WTC11 (cell line): ENCODE measurements around the gene USB1. TPM values are rescaled to one million over a fixed set of nuclear protein-coding genes. Genes with fewer than 3 reads are reported as not detected.

Experiments used
- ATAC-seq: fragments of 200-7000 bp; cut with Tn5 transposase; 2 replicates; pipeline ENCODE4 v1.10.0; 2021; ENCODE audit warnings: mild to moderate bottlenecking, moderate library complexity
- CTCF ChIA-PET: fragments of 300-600 bp; sonication (Branson Sonifier 250); formaldehyde crosslinking; loops from one replicate; lab custom pipeline; 2021; ENCODE audit warnings: antibody characterized with exemption; lab: Charles Lee
- POLR2A ChIA-PET: fragments of 350-600 bp; sonication (Branson Sonifier 250); formaldehyde crosslinking; loops from one replicate; lab custom pipeline; 2021; ENCODE audit warnings: antibody characterized with exemption; lab: Charles Lee
- DNase-seq: peaks from one replicate; pipeline ENCODE4 v3.0.0; 2021; ENCODE audit warnings: low spot score
- H3K27ac Mint-ChIP-seq: 2 replicates; pipeline ENCODE4 v1.8.0; 2021; ENCODE audit warnings: mixed read lengths
- H3K27me3 Mint-ChIP-seq: 2 replicates; pipeline ENCODE4 v1.8.0; 2021; ENCODE audit warnings: low read depth, mild to moderate bottlenecking, moderate library complexity, mixed read lengths
- H3K36me3 Mint-ChIP-seq: 2 replicates; pipeline ENCODE4 v1.8.0; 2021; ENCODE audit warnings: mixed read lengths
- H3K4me1 Mint-ChIP-seq: 2 replicates; pipeline ENCODE4 v1.8.0; 2022; ENCODE audit warnings: mixed read lengths
- H3K4me3 Mint-ChIP-seq: 2 replicates; pipeline ENCODE4 v1.8.0; 2021; ENCODE audit warnings: mild to moderate bottlenecking, moderate library complexity, mixed read lengths
- H3K9me3 Mint-ChIP-seq: 2 replicates; pipeline ENCODE4 v1.8.0; 2021; ENCODE audit warnings: mixed read lengths
- EMX1 ChIP-seq: fragments of 250-450 bp; sonication (Bioruptor Pico); IDR thresholded peaks from 2 replicates; pipeline ENCODE4 v1.8.0; 2021; ENCODE audit warnings: mild to moderate bottlenecking
- MXD4 ChIP-seq: fragments of 250-450 bp; sonication (Bioruptor Pico); IDR thresholded peaks from 2 replicates; pipeline ENCODE4 v1.8.0; 2021; ENCODE audit warnings: mild to moderate bottlenecking, moderate library complexity, borderline replicate concordance
- NR2C2 ChIP-seq: sonication (generic); formaldehyde crosslinking; IDR thresholded peaks from 2 replicates; pipeline ENCODE4 v1.8.0; 2022; ENCODE audit warnings: mild to moderate bottlenecking, missing genetic modification reagents
- SMAD3 ChIP-seq: sonication (generic); formaldehyde crosslinking; IDR thresholded peaks from 2 replicates; pipeline ENCODE4 v1.8.0; 2022; ENCODE audit warnings: missing genetic modification reagents, mild to moderate bottlenecking, borderline replicate concordance
- SMAD4 ChIP-seq: sonication (generic); formaldehyde crosslinking; IDR thresholded peaks from 2 replicates; pipeline ENCODE4 v1.8.0; 2022; ENCODE audit warnings: mild to moderate bottlenecking, missing genetic modification reagents
- TP53 ChIP-seq: sonication (generic); formaldehyde crosslinking; IDR thresholded peaks from 2 replicates; pipeline ENCODE4 v1.8.1; 2023; ENCODE audit warnings: mild to moderate bottlenecking, missing genetic modification reagents
- ZNF219 ChIP-seq: sonication (generic); formaldehyde crosslinking; IDR thresholded peaks from 2 replicates; pipeline ENCODE4 v1.8.0; 2023; ENCODE audit warnings: missing genetic modification reagents, mild to moderate bottlenecking, borderline replicate concordance
- ZNF263 ChIP-seq: sonication (generic); formaldehyde crosslinking; IDR thresholded peaks from 2 replicates; pipeline ENCODE4 v1.8.1; 2022; ENCODE audit warnings: low read depth, mild to moderate bottlenecking, moderate library complexity, missing genetic modification reagents
- ZNF317 ChIP-seq: sonication (generic); formaldehyde crosslinking; IDR thresholded peaks from 2 replicates; pipeline ENCODE4 v1.8.1; 2023; ENCODE audit warnings: low read depth, mild to moderate bottlenecking, moderate library complexity, missing genetic modification reagents, borderline replicate concordance
- ZNF396 ChIP-seq: fragments of 250-450 bp; sonication (Bioruptor Pico); IDR thresholded peaks from 2 replicates; pipeline ENCODE4 v1.8.0; 2021; ENCODE audit warnings: mild to moderate bottlenecking, moderate library complexity, borderline replicate concordance
- total RNA-seq: library from RNA; stranded (reverse); gene quantifications from 3 replicates; pipeline ENCODE4 v1.2.3, GENCODE V29; 2021
- TF ChIP-seq, protein P1 (sequence below): sonication (generic); formaldehyde crosslinking; IDR thresholded peaks from 2 replicates; pipeline ENCODE4 v1.8.0; 2022; ENCODE audit warnings: mild to moderate bottlenecking, missing genetic modification reagents
- TF ChIP-seq, protein P2 (sequence below): fragments of 250-450 bp; sonication (Bioruptor Pico); conservative IDR thresholded peaks from 2 replicates; pipeline ENCODE4 v1.9.0; 2021; ENCODE audit warnings: mild to moderate bottlenecking
- TF ChIP-seq, protein P3 (sequence below): fragments of 200-600 bp; IDR thresholded peaks from 2 replicates; pipeline ENCODE4 v1.8.0; 2022; ENCODE audit warnings: antibody characterized with exemption
- TF ChIP-seq, protein P4 (sequence below): fragments of 250-450 bp; sonication (Bioruptor Pico); IDR thresholded peaks from 2 replicates; pipeline ENCODE4 v1.9.0; 2021; ENCODE audit warnings: mild to moderate bottlenecking
- TF ChIP-seq, protein P5 (sequence below): sonication (generic); formaldehyde crosslinking; IDR thresholded peaks from 2 replicates; pipeline ENCODE4 v1.8.1; 2022; ENCODE audit warnings: low read depth, missing genetic modification reagents, borderline replicate concordance
- TF ChIP-seq, protein P6 (sequence below): sonication (generic); formaldehyde crosslinking; IDR thresholded peaks from 2 replicates; pipeline ENCODE4 v1.8.1; 2023; ENCODE audit warnings: mild to moderate bottlenecking, missing genetic modification reagents
- TF ChIP-seq, protein P7 (sequence below): sonication (generic); formaldehyde crosslinking; IDR thresholded peaks from 2 replicates; pipeline ENCODE4 v1.8.0; 2022; ENCODE audit warnings: missing genetic modification reagents
- TF ChIP-seq, protein P8 (sequence below): sonication (generic); formaldehyde crosslinking; conservative IDR thresholded peaks from 2 replicates; pipeline ENCODE4 v1.8.1; 2022; ENCODE audit warnings: mild to moderate bottlenecking, missing genetic modification reagents

USB1 gene
- total RNA-seq, 1 experiment from 2014 or later, result 67.1 TPM

DNA sequence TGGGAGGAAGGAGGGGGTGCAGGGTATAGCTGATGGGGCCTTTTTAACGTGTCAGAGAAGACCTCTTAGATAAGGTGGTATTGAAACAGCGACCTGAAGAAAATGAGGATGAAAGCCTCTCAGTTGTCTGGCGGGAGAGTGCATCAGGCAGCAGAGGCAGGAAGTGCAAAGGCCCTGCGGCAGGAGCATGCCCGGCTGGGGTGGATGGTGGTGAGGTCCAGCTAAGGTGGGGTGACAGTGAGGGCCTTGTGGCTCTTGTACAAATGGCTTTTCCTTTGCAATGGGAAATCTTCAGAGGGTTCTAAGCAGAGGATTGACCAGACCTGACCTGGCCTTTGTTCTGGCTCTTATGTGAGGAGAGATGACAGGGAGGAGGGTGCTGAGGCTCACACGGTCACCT is 35.7 kb downstream of the USB1 start:
- Mint-ChIP-seq H3K27ac (no peak overlapping the region), H3K4me1 (peaks cover 9% of the 10 kb centered on the region), H3K36me3 (peaks cover 35% of the 10 kb centered on the region), H3K4me3 (no peak overlapping the region), H3K27me3 (no peaks in the 10 kb centered on the region), H3K9me3 (no peaks in the 10 kb centered on the region)
- TF ChIP-seq, protein P1, sequence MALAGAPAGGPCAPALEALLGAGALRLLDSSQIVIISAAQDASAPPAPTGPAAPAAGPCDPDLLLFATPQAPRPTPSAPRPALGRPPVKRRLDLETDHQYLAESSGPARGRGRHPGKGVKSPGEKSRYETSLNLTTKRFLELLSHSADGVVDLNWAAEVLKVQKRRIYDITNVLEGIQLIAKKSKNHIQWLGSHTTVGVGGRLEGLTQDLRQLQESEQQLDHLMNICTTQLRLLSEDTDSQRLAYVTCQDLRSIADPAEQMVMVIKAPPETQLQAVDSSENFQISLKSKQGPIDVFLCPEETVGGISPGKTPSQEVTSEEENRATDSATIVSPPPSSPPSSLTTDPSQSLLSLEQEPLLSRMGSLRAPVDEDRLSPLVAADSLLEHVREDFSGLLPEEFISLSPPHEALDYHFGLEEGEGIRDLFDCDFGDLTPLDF (CRISPR knock-in tag), result no peak
- TF ChIP-seq, protein P2, sequence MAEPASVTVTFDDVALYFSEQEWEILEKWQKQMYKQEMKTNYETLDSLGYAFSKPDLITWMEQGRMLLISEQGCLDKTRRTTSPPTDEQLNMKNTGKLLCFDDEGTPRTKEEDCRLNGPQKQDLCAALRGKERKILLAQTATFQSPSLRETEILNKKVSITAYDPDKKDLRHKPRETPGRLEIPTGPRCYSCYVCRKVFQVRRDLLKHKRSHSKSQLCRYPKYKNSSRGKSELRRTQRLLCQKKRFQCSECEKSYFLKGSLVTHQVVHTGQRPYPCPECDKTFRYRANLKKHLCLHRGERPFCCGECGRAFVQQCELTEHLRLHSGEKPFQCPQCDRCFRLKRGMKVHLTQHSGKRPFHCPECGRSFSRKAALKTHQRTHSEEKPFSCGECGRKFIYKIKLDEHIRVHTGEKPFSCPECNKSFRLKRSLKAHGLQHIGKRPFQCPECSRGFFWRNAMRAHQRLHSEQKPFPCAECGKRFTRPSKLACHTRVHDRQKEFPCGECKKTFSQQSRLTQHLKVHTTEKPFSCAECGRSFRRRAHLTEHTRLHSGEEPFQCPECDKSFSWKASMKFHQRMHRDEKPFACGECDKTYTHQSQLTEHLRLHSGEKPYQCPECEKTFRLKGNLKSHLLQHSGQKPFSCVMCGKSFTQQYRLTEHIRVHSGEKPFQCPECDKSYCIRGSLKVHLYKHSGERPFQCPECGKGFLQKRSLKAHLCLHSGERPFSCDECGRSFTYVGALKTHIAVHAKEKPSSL, result no peak
- TF ChIP-seq, protein P3, sequence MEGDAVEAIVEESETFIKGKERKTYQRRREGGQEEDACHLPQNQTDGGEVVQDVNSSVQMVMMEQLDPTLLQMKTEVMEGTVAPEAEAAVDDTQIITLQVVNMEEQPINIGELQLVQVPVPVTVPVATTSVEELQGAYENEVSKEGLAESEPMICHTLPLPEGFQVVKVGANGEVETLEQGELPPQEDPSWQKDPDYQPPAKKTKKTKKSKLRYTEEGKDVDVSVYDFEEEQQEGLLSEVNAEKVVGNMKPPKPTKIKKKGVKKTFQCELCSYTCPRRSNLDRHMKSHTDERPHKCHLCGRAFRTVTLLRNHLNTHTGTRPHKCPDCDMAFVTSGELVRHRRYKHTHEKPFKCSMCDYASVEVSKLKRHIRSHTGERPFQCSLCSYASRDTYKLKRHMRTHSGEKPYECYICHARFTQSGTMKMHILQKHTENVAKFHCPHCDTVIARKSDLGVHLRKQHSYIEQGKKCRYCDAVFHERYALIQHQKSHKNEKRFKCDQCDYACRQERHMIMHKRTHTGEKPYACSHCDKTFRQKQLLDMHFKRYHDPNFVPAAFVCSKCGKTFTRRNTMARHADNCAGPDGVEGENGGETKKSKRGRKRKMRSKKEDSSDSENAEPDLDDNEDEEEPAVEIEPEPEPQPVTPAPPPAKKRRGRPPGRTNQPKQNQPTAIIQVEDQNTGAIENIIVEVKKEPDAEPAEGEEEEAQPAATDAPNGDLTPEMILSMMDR, result no peak
- TF ChIP-seq TP53 (CRISPR knock-in tag), result no peak
- no peak for TF ChIP-seq ZNF317
- TF ChIP-seq ZNF396 (CRISPR knock-in tag), result no peak
- TF ChIP-seq ZNF219 (CRISPR knock-in tag), result no peak
- TF ChIP-seq NR2C2 (CRISPR knock-in tag), result no peak
- no peak for TF ChIP-seq ZNF263 (CRISPR knock-in tag)
- TF ChIP-seq, protein P4, sequence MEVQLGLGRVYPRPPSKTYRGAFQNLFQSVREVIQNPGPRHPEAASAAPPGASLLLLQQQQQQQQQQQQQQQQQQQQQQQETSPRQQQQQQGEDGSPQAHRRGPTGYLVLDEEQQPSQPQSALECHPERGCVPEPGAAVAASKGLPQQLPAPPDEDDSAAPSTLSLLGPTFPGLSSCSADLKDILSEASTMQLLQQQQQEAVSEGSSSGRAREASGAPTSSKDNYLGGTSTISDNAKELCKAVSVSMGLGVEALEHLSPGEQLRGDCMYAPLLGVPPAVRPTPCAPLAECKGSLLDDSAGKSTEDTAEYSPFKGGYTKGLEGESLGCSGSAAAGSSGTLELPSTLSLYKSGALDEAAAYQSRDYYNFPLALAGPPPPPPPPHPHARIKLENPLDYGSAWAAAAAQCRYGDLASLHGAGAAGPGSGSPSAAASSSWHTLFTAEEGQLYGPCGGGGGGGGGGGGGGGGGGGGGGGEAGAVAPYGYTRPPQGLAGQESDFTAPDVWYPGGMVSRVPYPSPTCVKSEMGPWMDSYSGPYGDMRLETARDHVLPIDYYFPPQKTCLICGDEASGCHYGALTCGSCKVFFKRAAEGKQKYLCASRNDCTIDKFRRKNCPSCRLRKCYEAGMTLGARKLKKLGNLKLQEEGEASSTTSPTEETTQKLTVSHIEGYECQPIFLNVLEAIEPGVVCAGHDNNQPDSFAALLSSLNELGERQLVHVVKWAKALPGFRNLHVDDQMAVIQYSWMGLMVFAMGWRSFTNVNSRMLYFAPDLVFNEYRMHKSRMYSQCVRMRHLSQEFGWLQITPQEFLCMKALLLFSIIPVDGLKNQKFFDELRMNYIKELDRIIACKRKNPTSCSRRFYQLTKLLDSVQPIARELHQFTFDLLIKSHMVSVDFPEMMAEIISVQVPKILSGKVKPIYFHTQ (CRISPR knock-in tag), result no peak
- no peak for TF ChIP-seq SMAD3 (CRISPR knock-in tag)
- TF ChIP-seq, protein P5, sequence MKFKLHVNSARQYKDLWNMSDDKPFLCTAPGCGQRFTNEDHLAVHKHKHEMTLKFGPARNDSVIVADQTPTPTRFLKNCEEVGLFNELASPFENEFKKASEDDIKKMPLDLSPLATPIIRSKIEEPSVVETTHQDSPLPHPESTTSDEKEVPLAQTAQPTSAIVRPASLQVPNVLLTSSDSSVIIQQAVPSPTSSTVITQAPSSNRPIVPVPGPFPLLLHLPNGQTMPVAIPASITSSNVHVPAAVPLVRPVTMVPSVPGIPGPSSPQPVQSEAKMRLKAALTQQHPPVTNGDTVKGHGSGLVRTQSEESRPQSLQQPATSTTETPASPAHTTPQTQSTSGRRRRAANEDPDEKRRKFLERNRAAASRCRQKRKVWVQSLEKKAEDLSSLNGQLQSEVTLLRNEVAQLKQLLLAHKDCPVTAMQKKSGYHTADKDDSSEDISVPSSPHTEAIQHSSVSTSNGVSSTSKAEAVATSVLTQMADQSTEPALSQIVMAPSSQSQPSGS (CRISPR knock-in tag), result no peak
- TF ChIP-seq SMAD4 (CRISPR knock-in tag), result no peak
- TF ChIP-seq, protein P6, sequence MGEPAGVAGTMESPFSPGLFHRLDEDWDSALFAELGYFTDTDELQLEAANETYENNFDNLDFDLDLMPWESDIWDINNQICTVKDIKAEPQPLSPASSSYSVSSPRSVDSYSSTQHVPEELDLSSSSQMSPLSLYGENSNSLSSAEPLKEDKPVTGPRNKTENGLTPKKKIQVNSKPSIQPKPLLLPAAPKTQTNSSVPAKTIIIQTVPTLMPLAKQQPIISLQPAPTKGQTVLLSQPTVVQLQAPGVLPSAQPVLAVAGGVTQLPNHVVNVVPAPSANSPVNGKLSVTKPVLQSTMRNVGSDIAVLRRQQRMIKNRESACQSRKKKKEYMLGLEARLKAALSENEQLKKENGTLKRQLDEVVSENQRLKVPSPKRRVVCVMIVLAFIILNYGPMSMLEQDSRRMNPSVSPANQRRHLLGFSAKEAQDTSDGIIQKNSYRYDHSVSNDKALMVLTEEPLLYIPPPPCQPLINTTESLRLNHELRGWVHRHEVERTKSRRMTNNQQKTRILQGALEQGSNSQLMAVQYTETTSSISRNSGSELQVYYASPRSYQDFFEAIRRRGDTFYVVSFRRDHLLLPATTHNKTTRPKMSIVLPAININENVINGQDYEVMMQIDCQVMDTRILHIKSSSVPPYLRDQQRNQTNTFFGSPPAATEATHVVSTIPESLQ, result no peak
- TF ChIP-seq, protein P7, sequence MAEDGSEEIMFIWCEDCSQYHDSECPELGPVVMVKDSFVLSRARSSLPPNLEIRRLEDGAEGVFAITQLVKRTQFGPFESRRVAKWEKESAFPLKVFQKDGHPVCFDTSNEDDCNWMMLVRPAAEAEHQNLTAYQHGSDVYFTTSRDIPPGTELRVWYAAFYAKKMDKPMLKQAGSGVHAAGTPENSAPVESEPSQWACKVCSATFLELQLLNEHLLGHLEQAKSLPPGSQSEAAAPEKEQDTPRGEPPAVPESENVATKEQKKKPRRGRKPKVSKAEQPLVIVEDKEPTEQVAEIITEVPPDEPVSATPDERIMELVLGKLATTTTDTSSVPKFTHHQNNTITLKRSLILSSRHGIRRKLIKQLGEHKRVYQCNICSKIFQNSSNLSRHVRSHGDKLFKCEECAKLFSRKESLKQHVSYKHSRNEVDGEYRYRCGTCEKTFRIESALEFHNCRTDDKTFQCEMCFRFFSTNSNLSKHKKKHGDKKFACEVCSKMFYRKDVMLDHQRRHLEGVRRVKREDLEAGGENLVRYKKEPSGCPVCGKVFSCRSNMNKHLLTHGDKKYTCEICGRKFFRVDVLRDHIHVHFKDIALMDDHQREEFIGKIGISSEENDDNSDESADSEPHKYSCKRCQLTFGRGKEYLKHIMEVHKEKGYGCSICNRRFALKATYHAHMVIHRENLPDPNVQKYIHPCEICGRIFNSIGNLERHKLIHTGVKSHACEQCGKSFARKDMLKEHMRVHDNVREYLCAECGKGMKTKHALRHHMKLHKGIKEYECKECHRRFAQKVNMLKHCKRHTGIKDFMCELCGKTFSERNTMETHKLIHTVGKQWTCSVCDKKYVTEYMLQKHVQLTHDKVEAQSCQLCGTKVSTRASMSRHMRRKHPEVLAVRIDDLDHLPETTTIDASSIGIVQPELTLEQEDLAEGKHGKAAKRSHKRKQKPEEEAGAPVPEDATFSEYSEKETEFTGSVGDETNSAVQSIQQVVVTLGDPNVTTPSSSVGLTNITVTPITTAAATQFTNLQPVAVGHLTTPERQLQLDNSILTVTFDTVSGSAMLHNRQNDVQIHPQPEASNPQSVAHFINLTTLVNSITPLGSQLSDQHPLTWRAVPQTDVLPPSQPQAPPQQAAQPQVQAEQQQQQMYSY, result no peak
- TF ChIP-seq, protein P8, sequence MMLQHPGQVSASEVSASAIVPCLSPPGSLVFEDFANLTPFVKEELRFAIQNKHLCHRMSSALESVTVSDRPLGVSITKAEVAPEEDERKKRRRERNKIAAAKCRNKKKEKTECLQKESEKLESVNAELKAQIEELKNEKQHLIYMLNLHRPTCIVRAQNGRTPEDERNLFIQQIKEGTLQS, result no peak
- TF ChIP-seq EMX1, result no peak
- no peak for TF ChIP-seq MXD4
- DNase-seq (no peak), ATAC-seq (no peak)
- POLR2A ChIA-PET, result no interaction called here
- CTCF ChIA-PET, result no interaction called here
